DND-41 (cell line): ENCODE results near the gene TTC9C.

Source experiments
- ATAC-seq: fragments of 200-7000 bp; cut with Tn5 transposase; 3 replicates; pipeline ENCODE4 v1.9.1; 2021; ENCODE audit warnings: low read depth; ENCODE audit not compliant: insufficient read depth
- DNase-seq: peaks from one replicate; pipeline ENCODE4 v3.0.0-alpha.2; 2020
- H2AFZ ChIP-seq: 2 replicates; pipeline ENCODE4 v1.6.0; 2012; ENCODE audit warnings: low read depth, low read length
- H3K27ac ChIP-seq: 2 replicates; pipeline ENCODE4 v1.5.1; 2012; ENCODE audit warnings: low read length, inconsistent platforms
- H3K27me3 ChIP-seq: fragments of 200-600 bp; sonication (generic); 2 replicates; pipeline ENCODE4 v1.6.0; 2012; ENCODE audit warnings: low read length, mild to moderate bottlenecking, inconsistent platforms; ENCODE audit not compliant: insufficient read depth, poor library complexity
- H3K36me3 ChIP-seq: 2 replicates; pipeline ENCODE4 v1.5.1; 2012; ENCODE audit warnings: low read length, inconsistent platforms; ENCODE audit not compliant: insufficient read depth
- H3K4me1 ChIP-seq: 2 replicates; pipeline ENCODE4 v1.5.1; 2012; ENCODE audit warnings: mild to moderate bottlenecking, low read length; ENCODE audit not compliant: insufficient read depth
- H3K4me2 ChIP-seq: 2 replicates; pipeline ENCODE4 v1.6.0; 2012; ENCODE audit warnings: mild to moderate bottlenecking, moderate library complexity, low read length, inconsistent platforms; ENCODE audit not compliant: insufficient read depth
- H3K4me3 ChIP-seq, 2 experiments: fragments of 200-600 bp in 1 of 2; shearing (Covaris generic) in 1 of 2; 2 replicates each; pipeline ENCODE4 v1.5.1; 2012 to 2016; ENCODE audit warnings: inconsistent platforms in 2 of 2, low read length in 2 of 2, mild to moderate bottlenecking in 2 of 2, low read depth in 1 of 2, moderate library complexity in 1 of 2
- H3K79me2 ChIP-seq: 2 replicates; pipeline ENCODE4 v1.6.0; 2012; ENCODE audit warnings: low read length, inconsistent platforms; ENCODE audit not compliant: insufficient read depth
- H3K9ac ChIP-seq: 2 replicates; pipeline ENCODE4 v1.6.0; 2012; ENCODE audit warnings: low read depth, mild to moderate bottlenecking, inconsistent platforms, low read length, moderate library complexity
- H3K9me3 ChIP-seq: 2 replicates; pipeline ENCODE4 v1.5.1; 2012; ENCODE audit warnings: low read length, moderate library complexity, mild to moderate bottlenecking, inconsistent platforms; ENCODE audit not compliant: insufficient read depth, severe bottlenecking
- H4K20me1 ChIP-seq: 2 replicates; pipeline ENCODE4 v1.6.0; 2012; ENCODE audit warnings: low read length; ENCODE audit not compliant: insufficient read depth
- CTCF ChIP-seq: IDR thresholded peaks from 2 replicates; pipeline ENCODE4 v1.5.1; 2012; ENCODE audit warnings: borderline replicate concordance, low read length, moderate library complexity, mild to moderate bottlenecking; ENCODE audit not compliant: poor library complexity, severe bottlenecking; ENCODE audit errors: extremely low read depth
- EZH2 ChIP-seq: IDR thresholded peaks from 3 replicates; pipeline ENCODE4 v1.6.1; 2012; ENCODE audit warnings: borderline replicate concordance, low read depth, mild to moderate bottlenecking, moderate library complexity, low read length, inconsistent platforms; ENCODE audit not compliant: severe bottlenecking

The TTC9C gene

GRCh38 chr11:62716206-62716605, 12.1 kb upstream of the TTC9C start:
- ATAC-seq = no peak
- DNase-seq = no peak
- no peaks in the 10 kb centered on the region for H3K27me3 ChIP-seq
- no peak overlapping the region for H2AFZ ChIP-seq
- no peak overlapping the region for H3K27ac ChIP-seq
- no peak overlapping the region for H3K4me3 ChIP-seq
- peaks cover 11% of the 10 kb centered on the region; the same call in 1 of the 2 replicates for H3K4me1 ChIP-seq
- peaks cover 68% of the 10 kb centered on the region for H3K79me2 ChIP-seq
- H3K9me3 ChIP-seq = no peaks in the 10 kb centered on the region
- TF ChIP-seq EZH2 (no peak), CTCF (no peak)
- H4K20me1 ChIP-seq = no peaks in the 10 kb centered on the region
- peaks cover 95% of the 10 kb centered on the region for H3K36me3 ChIP-seq
- H3K9ac ChIP-seq = no peak overlapping the region
- no peak overlapping the region for H3K4me2 ChIP-seq

- ATAC-seq (no peak), DNase-seq (no peak)
- peaks cover 11% of the 10 kb centered on the region for H3K4me1 ChIP-seq
- H3K4me2 ChIP-seq = no peak overlapping the region
- no peak overlapping the region for H2AFZ ChIP-seq
- no peak overlapping the region for H3K4me3 ChIP-seq
- H3K79me2 ChIP-seq = peaks cover 74% of the 10 kb centered on the region
- no peaks in the 10 kb centered on the region for H3K27me3 ChIP-seq
- no peaks in the 10 kb centered on the region for H3K9me3 ChIP-seq
- H3K9ac ChIP-seq = no peak overlapping the region
- H3K36me3 ChIP-seq = peaks cover 95% of the 10 kb centered on the region
- no peak overlapping the region for H3K27ac ChIP-seq
- TF ChIP-seq CTCF (no peak), EZH2 (no peak)
- no peaks in the 10 kb centered on the region for H4K20me1 ChIP-seq
These were observed 11.5 kb upstream of the TTC9C start for GRCh38 chr11:62716816-62717215.

- no peak overlapping the region for H3K27ac ChIP-seq
- H3K4me2 ChIP-seq = no peak overlapping the region
- no peak for TF ChIP-seq CTCF
- no peak for TF ChIP-seq EZH2
- peaks cover 16% of the 10 kb centered on the region; the same call in 1 of the 2 replicates for H4K20me1 ChIP-seq
- H3K4me3 ChIP-seq = no peak overlapping the region
- no peak overlapping the region for H2AFZ ChIP-seq
- H3K9ac ChIP-seq = no peak overlapping the region
- H3K36me3 ChIP-seq = peaks cover 98% of the 10 kb centered on the region
- H3K27me3 ChIP-seq = no peaks in the 10 kb centered on the region
- H3K4me1 ChIP-seq = peaks cover 36% of the 10 kb centered on the region
- no peak for ATAC-seq
- peaks cover 96% of the 10 kb centered on the region for H3K79me2 ChIP-seq
- no peaks in the 10 kb centered on the region for H3K9me3 ChIP-seq
- DNase-seq = no peak
These were observed 8.8 kb upstream of the TTC9C start for GRCh38 chr11:62719302-62719978.
